GM19467 (cell line): Measurements from ENCODE around the gene RXFP4.
"Not testable (repeated sequence)": the region's sequence is repeated elsewhere in the genome, so short reads cannot be mapped to it uniquely, and the experiment has no call there.

Source experiments
- ATAC-seq: cut with Tn5 transposase; IDR thresholded peaks from one replicate; pipeline ENCODE4 v1.9.1; 2021; ENCODE audit warnings: mild to moderate bottlenecking, moderate library complexity; ENCODE audit not compliant: unreplicated experiment

The RXFP4 gene

DNA sequence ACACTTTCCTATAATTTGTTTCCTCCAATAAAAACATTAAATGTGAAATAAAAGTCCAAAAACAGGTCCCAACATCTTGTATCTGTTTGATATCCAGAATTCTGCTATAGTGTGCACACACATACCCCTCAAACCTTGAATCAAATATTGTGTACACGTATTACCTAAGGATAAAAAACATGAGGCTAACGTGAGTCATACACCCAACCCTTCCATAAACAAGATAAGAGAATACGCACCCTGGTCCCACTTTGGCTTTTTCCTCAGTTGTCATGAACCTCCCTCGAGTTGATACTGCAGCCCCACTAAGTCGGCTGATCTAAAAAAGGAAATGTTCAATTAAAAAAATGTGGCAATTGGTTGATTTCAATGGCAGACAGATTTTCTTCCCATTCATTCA, 12.4 kb upstream of the RXFP4 start:
- ATAC-seq = no peak

DNA sequence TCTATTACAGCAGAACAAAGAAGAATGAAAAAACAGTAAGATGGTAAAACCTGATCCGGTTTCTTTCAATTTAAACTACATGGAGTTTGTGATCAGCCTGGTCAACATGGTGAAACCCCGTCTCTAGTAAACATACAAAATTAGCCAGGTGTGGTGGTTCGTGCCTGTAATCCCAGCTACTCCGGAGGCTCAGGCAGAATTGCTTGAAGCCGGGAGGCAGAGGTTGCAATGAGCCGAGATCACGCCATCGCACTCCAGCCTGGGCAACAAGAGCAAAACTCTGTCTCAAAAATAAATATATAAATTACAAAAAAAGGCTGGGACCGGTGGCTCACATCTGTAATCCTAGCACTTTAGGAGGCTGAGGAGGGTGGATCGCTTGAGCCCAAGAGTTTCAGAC, 10.7 kb upstream of the RXFP4 start:
- ATAC-seq = not testable (repeated sequence)

DNA sequence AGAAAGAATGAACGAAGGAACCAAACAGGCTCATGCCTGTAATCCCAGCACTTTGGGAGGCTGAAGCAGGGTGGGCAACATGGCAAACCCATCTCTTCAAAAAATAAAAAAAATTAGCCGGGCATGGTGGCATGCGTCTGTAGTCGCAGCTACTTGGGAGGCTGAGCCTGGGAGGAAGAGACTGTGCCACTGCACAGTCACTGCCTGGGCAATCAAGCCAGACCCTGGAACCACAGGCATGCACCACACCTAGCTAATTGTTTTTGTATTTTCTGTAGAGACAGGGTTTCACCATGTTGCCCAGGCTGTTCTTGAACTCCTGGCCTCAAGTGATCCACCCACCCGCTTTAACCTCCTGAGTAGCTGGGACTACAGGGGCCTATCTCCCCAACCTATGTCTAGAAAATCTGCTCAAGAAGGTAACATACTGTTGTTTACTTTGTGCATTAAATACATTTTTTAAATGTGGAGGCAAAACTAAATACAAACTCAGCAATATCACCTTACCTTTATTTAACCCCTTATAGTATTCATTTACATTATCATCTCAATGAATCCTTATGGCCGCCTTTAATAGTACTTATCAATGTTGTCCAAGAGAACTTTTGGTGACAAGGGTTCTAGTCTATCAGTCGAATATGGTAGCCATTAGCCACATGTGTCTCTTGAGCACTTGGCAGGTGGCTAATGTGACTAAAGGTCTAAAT, 10.0 kb upstream of the RXFP4 start:
- ATAC-seq = no peak

DNA sequence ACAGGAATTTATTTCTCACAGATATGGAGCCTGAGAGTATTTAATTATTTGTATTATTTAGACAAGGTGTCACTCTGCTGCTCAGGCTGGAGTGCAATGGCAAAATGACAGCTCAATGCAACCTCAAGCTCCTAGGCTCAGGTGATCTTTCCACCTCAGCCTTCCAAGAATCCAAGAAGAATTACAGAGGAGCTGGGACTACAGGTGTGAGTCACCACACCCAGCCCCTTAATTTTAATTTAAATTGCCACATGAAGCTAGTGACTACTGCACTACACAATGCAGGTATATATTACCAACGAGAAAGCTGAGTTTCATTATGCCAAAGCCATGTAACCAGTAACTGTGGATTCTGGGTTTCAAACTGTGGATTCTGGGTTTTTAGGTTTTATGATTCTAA, 9.4 kb upstream of the RXFP4 start:
- ATAC-seq = no peak

DNA sequence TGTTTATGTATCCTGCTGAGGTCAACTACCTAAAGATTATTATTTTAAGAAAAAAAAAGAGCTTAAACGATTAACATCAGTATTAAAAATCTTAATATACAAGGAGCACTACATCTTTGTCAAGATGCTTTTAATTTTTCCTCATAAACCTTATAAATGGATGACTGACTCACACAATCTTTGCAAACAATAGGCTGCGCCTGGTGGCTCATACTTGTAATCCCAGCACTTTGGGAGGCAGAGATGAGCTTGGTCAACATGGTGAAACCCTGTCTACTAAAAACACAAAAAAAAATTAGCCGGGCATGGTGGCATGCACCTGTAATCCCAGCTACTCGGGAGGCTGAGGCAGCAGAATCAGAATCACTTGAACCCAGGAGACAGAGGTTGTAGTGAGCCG, 9.0 kb upstream of the RXFP4 start:
- no peak for ATAC-seq

DNA sequence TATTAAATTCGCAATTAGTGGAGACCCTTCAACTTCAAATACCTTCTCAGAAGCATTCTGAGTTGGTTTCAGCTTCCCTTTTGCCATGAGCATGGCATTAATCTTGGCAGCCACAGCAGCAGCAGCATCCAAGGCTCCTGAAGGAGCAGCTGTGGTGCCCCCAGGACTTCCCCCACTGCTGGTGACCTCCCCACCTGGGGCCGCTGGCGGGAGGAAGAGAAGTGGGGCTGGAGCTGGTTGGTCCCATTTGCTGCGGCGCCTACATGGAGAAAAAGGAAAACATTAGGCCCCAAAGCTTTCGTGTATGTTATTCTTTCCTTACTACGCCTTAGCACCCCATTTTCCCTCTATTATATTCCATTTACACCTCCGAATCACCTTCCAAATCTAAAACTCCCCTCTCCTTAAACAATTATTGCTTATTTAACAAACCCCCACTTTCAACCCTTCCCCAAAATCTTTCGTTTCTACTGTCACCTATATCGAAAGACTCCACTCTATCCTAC, 7.8 kb upstream of the RXFP4 start:
- ATAC-seq = no peak

DNA sequence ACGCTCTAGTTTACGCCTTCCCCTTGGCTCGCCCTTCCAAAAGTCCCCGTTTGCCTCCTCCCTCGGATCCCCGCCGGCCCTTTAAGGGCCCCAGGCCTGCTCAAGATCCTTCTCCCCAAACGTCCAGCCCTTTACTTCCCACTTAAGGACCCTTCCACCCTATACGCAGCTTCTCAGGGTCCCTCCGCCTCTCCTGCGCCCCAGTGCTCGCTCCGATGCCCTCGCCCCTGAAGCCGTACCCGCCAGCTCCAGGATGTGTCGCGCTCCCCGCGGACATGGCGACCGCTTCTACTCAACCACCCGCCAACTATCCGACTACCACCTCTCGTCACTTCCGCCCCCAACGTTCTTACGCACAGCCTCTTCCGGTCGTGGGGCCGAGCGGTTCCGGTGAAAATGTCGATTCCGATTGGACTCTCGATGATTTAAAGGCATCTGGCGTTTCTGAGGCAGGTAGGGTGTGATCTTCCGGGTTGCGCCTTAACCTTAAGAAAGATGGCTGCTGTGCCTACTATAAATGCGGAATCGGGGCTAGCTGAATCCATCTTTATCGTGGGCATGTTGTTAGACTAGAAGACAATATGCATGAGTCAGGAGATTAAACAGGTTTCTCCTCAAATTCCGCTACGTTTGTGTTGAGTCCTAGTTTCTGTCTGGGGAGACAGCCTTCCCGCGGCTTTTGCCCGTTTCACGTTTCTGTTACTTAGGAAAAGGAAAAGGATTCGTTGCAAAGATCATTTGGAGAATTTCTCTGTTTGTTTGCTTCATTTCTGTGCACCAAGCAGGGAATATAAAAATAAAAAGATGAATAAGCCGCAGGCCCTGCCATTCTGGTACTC, 7.1 kb upstream of the RXFP4 start, which contains the start of gene KHDC4:
KHDC4 (minus strand) TSS at position 317 of the 839 bp plus-strand sequence; CDS start at position 277, 40 bp downstream.
- ATAC-seq = peak; percentile 83

DNA sequence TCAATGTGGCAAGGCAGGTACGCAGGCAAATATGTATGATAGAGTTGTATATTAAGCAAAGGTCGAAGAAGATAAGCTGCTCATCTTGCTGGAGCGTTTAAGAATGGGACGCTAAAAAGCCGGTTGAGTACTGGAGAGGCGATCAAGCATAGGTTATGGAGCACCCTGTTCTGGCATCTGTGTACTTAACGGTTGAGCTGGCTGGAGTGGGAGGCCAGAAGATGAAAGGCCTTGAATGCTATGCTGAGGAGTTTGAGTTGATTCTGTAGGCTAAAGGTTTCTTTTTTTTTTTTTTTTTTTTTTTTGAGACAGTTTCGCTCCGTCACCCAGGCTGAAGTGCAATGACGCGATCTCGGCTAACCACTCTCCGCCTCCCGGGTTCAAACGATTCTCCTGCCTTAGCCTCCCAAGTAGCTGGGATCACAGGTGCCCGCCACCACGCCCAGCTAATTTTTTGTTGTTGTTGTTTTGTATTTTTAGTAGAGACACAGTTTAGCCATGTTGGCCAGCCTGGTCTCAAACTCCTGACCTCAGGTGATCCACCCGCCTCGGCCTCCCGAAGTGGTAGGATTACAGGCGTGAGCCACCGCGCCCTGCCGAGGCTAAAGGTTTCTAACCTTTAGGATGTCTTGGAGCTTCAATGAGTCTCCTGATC, 6.4 kb upstream of the RXFP4 start:
- no peak for ATAC-seq

DNA sequence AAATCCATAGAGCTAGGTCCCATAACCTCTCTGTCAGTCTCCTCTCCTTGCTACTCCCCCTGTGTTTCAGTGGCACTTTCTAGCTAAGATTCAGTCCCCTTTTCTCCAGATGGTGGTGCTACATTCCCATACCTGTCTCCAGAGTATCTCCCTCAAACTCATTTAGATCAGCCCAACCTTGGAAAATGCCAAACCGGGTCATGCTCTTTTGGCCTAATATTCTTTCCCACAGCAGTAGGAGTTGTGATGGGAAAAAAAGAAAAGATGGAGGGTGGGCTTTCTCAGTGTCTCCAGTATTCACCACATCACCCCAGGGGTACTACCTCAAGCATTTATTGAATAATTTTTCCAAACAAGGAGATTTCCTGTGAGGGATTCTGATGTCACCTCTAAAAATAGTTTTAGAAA, 3.2 kb upstream of the RXFP4 start:
- ATAC-seq = no peak

DNA sequence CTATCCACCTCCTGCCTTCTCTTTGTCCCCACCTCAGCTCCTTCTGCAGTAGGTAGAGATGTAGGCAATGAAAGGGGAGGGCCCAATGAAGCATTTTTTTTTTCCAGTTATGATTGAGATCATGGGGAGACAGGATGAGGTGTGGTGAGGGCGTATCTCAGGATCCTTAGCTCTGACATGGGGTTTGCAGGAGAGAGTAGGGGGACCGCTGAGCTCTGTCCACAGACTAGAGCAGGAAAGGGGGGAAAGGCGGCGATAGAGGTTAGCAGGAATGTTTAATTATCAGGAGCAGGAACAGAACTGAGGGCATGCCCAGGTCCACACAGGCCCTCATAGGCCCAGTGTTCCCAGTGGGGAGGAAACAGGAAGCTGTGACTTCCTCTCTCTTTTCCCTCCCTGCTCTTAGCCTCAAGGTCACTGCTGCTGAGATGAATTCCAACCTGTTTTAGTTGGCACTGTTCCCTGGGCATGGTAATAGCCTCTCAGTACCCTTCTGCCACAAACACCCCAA, 901 bp upstream of the RXFP4 start:
- ATAC-seq = no peak

DNA sequence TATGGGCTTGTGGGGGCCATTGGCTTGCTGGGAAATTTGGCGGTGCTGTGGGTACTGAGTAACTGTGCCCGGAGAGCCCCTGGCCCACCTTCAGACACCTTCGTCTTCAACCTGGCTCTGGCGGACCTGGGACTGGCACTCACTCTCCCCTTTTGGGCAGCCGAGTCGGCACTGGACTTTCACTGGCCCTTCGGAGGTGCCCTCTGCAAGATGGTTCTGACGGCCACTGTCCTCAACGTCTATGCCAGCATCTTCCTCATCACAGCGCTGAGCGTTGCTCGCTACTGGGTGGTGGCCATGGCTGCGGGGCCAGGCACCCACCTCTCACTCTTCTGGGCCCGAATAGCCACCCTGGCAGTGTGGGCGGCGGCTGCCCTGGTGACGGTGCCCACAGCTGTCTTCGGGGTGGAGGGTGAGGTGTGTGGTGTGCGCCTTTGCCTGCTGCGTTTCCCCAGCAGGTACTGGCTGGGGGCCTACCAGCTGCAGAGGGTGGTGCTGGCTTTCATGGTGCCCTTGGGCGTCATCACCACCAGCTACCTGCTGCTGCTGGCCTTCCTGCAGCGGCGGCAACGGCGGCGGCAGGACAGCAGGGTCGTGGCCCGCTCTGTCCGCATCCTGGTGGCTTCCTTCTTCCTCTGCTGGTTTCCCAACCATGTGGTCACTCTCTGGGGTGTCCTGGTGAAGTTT, 550 bp downstream of the RXFP4 start:
- ATAC-seq = no peak

DNA sequence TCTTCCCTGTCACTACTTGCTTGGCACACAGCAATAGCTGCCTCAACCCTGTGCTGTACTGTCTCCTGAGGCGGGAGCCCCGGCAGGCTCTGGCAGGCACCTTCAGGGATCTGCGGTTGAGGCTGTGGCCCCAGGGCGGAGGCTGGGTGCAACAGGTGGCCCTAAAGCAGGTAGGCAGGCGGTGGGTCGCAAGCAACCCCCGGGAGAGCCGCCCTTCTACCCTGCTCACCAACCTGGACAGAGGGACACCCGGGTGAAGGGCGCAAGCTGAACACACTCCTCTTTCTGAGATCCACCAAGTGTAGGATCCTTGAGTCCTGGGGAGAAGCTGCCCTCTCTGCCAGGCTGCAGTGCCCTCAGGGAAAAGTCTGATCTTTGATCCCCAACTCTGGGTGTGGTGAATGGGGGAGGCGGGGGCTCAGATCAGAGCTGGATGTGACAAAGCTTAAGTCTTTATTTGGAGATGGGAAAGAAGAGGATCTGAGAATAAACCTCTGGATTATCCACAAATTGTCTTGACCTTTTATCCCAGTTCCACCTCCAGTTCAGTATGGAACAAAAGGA, 1.2 kb downstream of the RXFP4 start:
- no peak for ATAC-seq

DNA sequence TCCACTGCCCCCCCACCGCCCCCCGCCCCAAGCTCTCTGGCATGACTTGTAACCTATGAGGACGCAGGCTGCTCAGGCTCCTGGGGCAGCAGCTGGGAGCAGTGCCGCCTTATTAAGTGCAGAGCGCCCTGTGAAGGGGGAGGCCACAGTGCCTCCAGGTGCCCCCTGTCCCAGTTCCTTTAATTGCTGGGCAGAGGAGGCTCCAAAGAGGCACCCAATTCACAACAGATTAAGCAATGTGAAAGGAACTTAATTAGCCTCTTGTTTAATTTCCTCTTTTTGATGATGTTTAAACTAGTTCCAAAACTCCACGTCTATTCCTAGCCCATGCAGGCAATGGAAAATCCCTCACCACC, 3.0 kb downstream of the RXFP4 start:
- ATAC-seq = no peak

DNA sequence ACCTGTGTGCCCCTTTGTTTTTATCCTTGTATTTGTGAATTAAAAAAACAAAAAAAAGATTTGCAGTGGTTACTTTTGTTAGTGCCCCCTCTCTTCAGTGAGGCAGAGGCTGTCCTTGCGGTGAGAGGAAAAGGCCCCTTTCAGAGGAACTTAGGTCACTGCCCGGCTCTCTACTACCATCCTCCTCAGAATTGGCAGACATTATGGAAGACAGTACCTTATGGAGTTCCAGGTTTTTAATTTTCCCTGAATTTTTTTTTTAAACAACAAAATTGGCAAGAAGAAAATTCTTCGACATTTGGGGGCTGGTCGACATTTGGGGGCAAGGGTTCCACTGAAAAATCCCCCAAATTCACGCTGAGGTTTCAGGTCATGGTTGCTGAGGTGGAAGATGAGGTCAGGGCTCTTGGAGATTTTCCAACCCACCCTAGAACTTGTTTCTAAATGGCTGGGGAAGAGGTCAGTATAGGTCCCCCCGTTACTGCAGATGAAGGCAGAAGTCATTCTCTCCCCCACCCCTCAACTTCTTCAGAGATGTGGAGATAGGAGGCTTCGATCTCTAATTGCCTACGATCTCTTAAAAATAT, 5.3 kb downstream of the RXFP4 start:
- ATAC-seq = no peak

DNA sequence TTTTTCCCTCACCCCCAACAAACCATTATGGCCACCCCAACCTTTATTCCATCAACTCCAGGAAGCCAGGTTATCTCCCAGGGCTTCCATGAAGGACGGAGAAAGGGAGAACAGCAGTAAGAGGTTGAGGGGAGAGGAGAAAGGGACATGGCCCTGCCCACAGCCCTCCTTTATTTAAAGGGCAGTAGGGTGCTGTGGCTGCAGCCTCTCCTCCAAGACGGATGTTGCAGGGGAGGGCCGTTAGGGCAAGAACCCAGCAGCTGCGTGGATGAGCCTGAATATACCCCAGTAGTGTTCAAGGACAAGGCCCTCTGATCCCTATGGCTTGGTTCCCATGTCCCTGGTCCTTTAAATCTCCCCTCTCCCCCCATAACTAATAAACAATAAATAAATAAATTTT, 5.9 kb downstream of the RXFP4 start:
- ATAC-seq = no peak

DNA sequence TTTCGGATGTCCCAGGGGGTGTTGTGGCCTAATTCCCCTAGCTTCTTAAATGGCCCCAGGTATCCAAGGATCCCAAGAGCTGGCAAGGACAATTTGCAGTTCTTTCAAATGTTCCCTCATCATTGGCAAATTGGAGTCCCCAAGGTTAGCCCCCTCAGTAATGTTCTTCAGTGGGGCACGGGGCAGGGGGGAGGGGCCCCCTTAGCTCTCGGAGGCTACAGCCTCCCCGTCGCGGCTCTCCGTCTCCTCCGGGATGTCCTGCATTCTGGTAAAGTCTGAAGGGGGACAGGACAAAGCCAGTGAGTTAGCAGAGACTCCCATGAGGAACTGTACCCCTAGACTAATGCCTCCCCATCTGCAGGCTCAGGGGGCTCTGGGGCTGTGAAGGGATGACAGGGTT, 6.3 kb downstream of the RXFP4 start:
- no peak for ATAC-seq

DNA sequence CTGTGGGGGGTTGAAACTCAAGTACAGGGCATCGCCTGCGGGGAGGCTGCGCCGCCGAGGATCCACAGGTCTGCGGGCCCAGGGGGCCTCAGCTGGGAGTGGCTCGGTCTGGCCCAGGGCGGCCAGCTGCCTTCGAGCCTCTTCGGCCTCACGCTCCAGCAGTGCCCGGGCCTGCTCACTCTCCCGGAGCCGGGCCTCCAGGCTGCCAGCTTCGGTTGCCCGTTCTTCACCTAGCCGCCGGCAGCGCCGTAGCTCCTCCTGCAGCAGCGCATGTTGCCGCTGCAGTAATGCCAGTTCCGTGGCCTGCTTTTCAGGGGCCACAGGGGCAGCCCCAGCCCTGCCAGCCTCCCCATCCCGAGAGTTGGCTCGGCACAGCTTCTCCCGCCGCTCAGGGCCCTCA, 9.4 kb downstream of the RXFP4 start:
- no peak for ATAC-seq

DNA sequence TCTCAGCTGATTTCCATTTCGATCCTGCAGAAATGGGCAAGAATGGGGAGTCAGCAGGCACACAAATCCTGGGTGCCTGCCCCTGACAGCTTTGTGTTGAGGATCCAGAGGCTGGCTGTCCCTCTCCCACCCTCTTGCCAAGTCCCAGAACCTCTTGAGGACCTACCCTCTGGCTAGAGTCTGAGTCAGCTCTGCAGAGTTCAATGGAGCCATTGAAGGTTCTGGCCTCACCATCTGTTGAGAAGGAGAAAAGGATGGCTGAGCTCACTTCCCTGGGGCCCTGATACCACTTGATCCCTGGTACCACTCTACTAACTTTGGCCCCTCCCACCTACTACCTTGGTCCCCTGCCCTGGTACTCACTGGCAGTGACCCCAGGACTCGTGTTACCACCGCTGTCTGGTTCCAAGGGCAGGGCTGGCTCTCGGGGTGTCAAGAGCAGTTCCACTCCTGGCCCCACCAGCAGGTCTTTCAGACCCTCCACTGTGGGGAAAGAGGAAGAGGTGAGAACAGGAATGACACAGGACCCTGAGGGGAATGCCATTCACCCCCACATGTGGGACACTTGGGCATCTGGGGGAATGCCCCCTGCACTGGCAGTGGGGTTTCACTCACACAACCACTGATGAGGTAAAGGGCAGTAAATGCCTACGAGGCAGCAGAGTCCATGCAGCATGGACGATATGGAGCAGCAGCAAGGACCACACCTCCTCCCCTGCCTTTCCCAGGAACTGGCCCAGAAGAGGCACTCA, 10.5 kb downstream of the RXFP4 start:
- no peak for ATAC-seq

DNA sequence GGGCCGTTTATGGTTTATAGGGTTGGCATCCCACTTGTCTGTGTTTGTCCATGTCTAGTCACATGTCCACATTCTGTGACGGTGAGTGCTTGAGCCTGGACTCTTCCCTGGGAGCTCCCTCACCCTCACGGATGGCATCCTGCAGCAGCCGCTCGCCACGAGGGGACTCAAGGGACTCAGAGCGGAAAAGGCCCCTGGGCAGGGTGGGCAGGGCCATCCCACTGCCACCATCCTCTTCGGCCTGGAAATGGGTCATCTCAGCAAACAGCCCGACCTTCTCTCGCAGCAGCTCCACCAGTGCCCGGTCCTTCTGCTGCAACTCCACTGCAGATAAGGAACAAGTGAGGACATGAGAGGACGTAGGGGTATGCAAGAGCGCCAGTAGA, 11.1 kb downstream of the RXFP4 start:
- ATAC-seq = no peak

DNA sequence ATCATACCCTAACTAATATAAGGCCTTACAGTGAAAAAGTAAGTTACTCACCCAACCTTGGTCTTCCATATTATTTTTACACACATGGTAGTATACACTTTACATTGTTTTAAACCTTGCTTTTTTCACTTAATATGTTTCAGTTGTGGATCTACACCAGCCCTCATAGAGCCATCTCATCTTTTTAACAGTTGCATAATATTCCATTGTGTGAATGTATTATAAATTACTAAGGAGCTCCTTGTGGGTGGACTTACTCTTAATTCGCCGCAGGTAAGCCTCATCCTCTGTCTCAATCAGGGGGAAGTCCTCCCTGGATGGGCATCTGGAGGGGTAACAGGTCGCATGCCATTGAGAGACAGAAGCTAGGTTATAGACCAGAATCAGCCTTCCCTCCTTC, 13.2 kb downstream of the RXFP4 start:
- ATAC-seq = no peak
